BE2C (cell line): ENCODE results near the gene NIN.

ENCODE experiments used
- DNase-seq: peaks from one replicate; pipeline ENCODE4 v3.0.0-alpha.2; 2020
- H3K27me3 ChIP-seq: fragments of 250-450 bp; sonication (Bioruptor Pico); 2 replicates; pipeline ENCODE4 v1.5.1; 2020; ENCODE audit warnings: mild to moderate bottlenecking
- H3K36me3 ChIP-seq: fragments of 250-450 bp; sonication (Bioruptor Pico); 2 replicates; pipeline ENCODE4 v1.5.1; 2020; ENCODE audit warnings: mild to moderate bottlenecking
- H3K4me1 ChIP-seq: fragments of 250-450 bp; sonication (Bioruptor Pico); 2 replicates; pipeline ENCODE4 v1.5.1; 2020
- H3K4me3 ChIP-seq: 2 replicates; pipeline ENCODE4 v1.5.1; 2011; ENCODE audit warnings: low read depth, low read length
- H3K9me3 ChIP-seq: fragments of 250-450 bp; sonication (Bioruptor Pico); 2 replicates; pipeline ENCODE4 v1.5.1; 2020
- TF ChIP-seq, protein P1 (sequence below): IDR thresholded peaks from 2 replicates; pipeline ENCODE4 v1.5.1; 2012; ENCODE audit warnings: mild to moderate bottlenecking, low read depth, low read length

The NIN gene

GRCh38 chr14:50856660-50857059, 25.7 kb upstream of the NIN start:
- Histone ChIP-seq H3K4me1 (no peaks in the 10 kb centered on the region), H3K4me3 (no peak overlapping the region), H3K36me3 (no peaks in the 10 kb centered on the region), H3K9me3 (no peaks in the 10 kb centered on the region), H3K27me3 (no peaks in the 10 kb centered on the region)
- DNase-seq = no peak
- TF ChIP-seq, protein P1, sequence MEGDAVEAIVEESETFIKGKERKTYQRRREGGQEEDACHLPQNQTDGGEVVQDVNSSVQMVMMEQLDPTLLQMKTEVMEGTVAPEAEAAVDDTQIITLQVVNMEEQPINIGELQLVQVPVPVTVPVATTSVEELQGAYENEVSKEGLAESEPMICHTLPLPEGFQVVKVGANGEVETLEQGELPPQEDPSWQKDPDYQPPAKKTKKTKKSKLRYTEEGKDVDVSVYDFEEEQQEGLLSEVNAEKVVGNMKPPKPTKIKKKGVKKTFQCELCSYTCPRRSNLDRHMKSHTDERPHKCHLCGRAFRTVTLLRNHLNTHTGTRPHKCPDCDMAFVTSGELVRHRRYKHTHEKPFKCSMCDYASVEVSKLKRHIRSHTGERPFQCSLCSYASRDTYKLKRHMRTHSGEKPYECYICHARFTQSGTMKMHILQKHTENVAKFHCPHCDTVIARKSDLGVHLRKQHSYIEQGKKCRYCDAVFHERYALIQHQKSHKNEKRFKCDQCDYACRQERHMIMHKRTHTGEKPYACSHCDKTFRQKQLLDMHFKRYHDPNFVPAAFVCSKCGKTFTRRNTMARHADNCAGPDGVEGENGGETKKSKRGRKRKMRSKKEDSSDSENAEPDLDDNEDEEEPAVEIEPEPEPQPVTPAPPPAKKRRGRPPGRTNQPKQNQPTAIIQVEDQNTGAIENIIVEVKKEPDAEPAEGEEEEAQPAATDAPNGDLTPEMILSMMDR = no peak

DNA sequence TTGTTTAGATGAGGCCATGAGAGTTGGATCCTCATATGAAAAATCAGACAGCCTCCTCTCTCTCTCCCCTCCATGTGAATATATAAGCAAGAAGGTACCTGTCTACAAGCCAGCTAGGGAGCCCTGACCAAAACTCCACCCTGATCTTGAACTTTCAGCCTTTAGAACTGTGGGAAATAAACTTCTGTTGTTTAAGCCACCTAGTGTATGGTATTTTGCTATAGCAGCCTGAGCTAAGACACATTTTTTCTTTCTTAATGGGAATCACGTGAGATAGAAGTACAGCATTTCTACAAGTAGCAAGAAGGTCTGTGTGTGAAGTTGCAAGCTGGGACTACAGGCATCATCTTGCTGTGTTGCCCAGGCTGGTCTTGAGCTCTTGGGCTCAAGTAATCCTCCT, 24.6 kb upstream of the NIN start:
- H3K36me3 ChIP-seq = no peaks in the 10 kb centered on the region
- H3K4me3 ChIP-seq = no peak overlapping the region
- DNase-seq = no peak
- TF ChIP-seq, protein P1 = no peak
- H3K9me3 ChIP-seq = no peaks in the 10 kb centered on the region
- no peaks in the 10 kb centered on the region for H3K27me3 ChIP-seq
- H3K4me1 ChIP-seq = no peaks in the 10 kb centered on the region

- no peaks in the 10 kb centered on the region for H3K36me3 ChIP-seq
- H3K9me3 ChIP-seq = no peaks in the 10 kb centered on the region
- no peak overlapping the region for H3K4me3 ChIP-seq
- no peaks in the 10 kb centered on the region for H3K4me1 ChIP-seq
- TF ChIP-seq, protein P1 = no peak
- DNase-seq = no peak
- no peaks in the 10 kb centered on the region for H3K27me3 ChIP-seq
Observed at GRCh38 chr14:50854521-50854920, 23.6 kb upstream of the NIN start.

DNA sequence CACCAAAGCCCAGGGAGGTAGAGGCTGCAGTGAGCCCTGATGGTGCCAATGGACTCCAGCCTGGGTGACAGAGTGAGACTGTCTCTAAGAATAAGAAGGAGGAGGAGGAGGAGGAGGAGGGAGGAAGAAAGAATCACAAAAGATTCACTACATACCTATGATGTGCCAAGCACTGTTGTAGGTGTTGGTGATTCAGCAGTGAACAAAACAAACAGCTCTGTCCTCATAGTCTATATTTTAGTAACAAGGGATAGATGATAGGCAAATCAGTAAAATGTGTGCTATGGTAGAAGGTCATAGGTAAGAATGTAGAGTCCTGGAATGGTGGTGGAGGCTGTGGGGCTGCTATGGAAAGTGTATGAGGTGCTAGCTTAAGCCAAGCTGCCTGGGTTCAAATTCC, 22.9 kb upstream of the NIN start:
- H3K27me3 ChIP-seq = no peaks in the 10 kb centered on the region
- TF ChIP-seq, protein P1 = no peak
- H3K36me3 ChIP-seq = no peaks in the 10 kb centered on the region
- no peaks in the 10 kb centered on the region for H3K9me3 ChIP-seq
- DNase-seq = no peak
- no peaks in the 10 kb centered on the region for H3K4me1 ChIP-seq
- H3K4me3 ChIP-seq = no peak overlapping the region

GRCh38 chr14:50846226-50846880, 15.4 kb upstream of the NIN start:
- H3K4me3 ChIP-seq = no peak overlapping the region
- no peaks in the 10 kb centered on the region for H3K36me3 ChIP-seq
- TF ChIP-seq, protein P1 = no peak
- H3K27me3 ChIP-seq = no peaks in the 10 kb centered on the region
- DNase-seq = no peak
- H3K4me1 ChIP-seq = no peaks in the 10 kb centered on the region
- no peaks in the 10 kb centered on the region for H3K9me3 ChIP-seq

DNA sequence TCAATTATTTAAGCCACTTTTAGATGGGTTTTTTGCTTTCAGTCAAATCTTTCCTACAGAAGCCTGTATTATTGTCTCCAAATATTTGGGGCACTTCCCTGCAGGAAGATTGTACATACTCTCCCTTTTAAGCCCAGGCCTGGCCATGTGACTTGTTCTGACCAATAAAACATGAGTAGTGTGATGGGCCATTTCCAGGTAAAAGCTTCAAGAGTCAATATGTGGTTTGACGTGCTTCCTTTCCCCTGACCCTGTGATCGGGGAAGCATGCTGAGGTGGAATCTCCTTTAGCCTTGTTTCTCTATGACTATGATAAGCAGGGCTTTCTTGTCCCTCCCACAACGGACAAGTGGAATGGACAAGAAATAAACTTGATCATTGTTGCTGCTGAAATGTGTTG, 14.2 kb upstream of the NIN start:
- Histone ChIP-seq H3K9me3 (no peaks in the 10 kb centered on the region), H3K27me3 (no peaks in the 10 kb centered on the region), H3K4me3 (no peak overlapping the region), H3K36me3 (no peaks in the 10 kb centered on the region), H3K4me1 (no peaks in the 10 kb centered on the region)
- TF ChIP-seq, protein P1 = no peak
- DNase-seq = no peak
